ENCODE results near the gene ITGA2B. TPM values are rescaled to one million over a fixed set of nuclear protein-coding genes. Genes with fewer than 3 reads are reported as not detected.

Gene ITGA2B
- total and polyA plus RNA-seq, 2 experiments from 2014 or later: not detected

GRCh38 chr17:44381810-44382305 is 7.6 kb downstream of the ITGA2B start:
- Histone ChIP-seq H3K4me3 (no peak overlapping the region), H2AFZ (no peak overlapping the region), H3F3A (ENCODE audit: insufficient read depth) (no peaks in the 10 kb centered on the region), H3K27ac (no peak overlapping the region), H3K9me3 (ENCODE audit: low read depth) (no peaks in the 10 kb centered on the region), H3K27me3 (replicated peaks; ENCODE audit: insufficient read depth) (peaks cover 24% of the 10 kb centered on the region), H3K79me2 (ENCODE audit: insufficient read depth) (no peaks in the 10 kb centered on the region), H3K9me2 (ENCODE audit: insufficient read depth) (no peaks in the 10 kb centered on the region), H4K20me1 (ENCODE audit: insufficient read depth) (no peaks in the 10 kb centered on the region), H3K4me1 (ENCODE audit: insufficient read depth) (no peaks in the 10 kb centered on the region), H3K36me3 (ENCODE audit: low read depth) (no peaks in the 10 kb centered on the region), H3K4me2 (ENCODE audit: unreplicated experiment) (no peak overlapping the region), H3K9ac (no peak overlapping the region)
- no peak for DNase-seq
- 49 to 51% methylated on average over 4 of the region's 4 CpGs for WGBS, 2 experiments (ENCODE audit: low coverage in 1 of 2, low lambda C conversion rate in 2 of 2, missing lambda C conversion rate in 2 of 2)
- TF ChIP-seq EZH2 (IDR thresholded peaks at IDR 0.05; ENCODE audit: insufficient read depth, poor library complexity, severe bottlenecking) (no peak), EZH2phosphoT487 (IDR thresholded peaks at IDR 0.05; ENCODE audit: insufficient read depth, low read depth) (no peak)
- in situ Hi-C loops (cut with MboI): no loop called here

- Histone ChIP-seq H3F3A (ENCODE audit: insufficient read depth) (no peaks in the 10 kb centered on the region), H4K20me1 (ENCODE audit: insufficient read depth) (no peaks in the 10 kb centered on the region), H2AFZ (no peak overlapping the region), H3K79me2 (ENCODE audit: insufficient read depth) (no peaks in the 10 kb centered on the region), H3K9me3 (ENCODE audit: low read depth) (no peaks in the 10 kb centered on the region), H3K4me2 (ENCODE audit: unreplicated experiment) (no peak overlapping the region), H3K36me3 (ENCODE audit: low read depth) (no peaks in the 10 kb centered on the region), H3K4me3 (no peak overlapping the region), H3K9ac (no peak overlapping the region), H3K27me3 (replicated peaks; ENCODE audit: insufficient read depth) (peaks cover 16% of the 10 kb centered on the region), H3K4me1 (ENCODE audit: insufficient read depth) (no peaks in the 10 kb centered on the region), H3K27ac (no peak overlapping the region), H3K9me2 (ENCODE audit: insufficient read depth) (no peaks in the 10 kb centered on the region)
- in situ Hi-C loops (cut with MboI): no loop called here
- 45 to 50% methylated on average over 8 to 9 of the region's 9 CpGs for WGBS, 2 experiments (ENCODE audit: low coverage in 1 of 2, low lambda C conversion rate in 2 of 2, missing lambda C conversion rate in 2 of 2)
- TF ChIP-seq EZH2phosphoT487 (IDR thresholded peaks at IDR 0.05; ENCODE audit: insufficient read depth, low read depth) (no peak), EZH2 (IDR thresholded peaks at IDR 0.05; ENCODE audit: insufficient read depth, poor library complexity, severe bottlenecking) (no peak)
- DNase-seq: no peak
Observed at GRCh38 chr17:44380767-44381166, 8.7 kb downstream of the ITGA2B start.

- no peaks in the 10 kb centered on the region for H3F3A ChIP-seq (ENCODE audit: insufficient read depth)
- no peak for TF ChIP-seq EZH2 (IDR thresholded peaks at IDR 0.05; ENCODE audit: insufficient read depth, poor library complexity, severe bottlenecking)
Observed at GRCh38 chr17:44379887-44380286, 9.6 kb downstream of the ITGA2B start.

GRCh38 chr17:44378171-44378705 is 11.2 kb downstream of the ITGA2B start:
- H2AFZ ChIP-seq: no peak overlapping the region
- no peak for TF ChIP-seq EZH2 (IDR thresholded peaks at IDR 0.05; ENCODE audit: insufficient read depth, poor library complexity, severe bottlenecking)
- H3K36me3 ChIP-seq (ENCODE audit: low read depth): no peaks in the 10 kb centered on the region
- H4K20me1 ChIP-seq (ENCODE audit: insufficient read depth): no peaks in the 10 kb centered on the region
- no peak overlapping the region for H3K9ac ChIP-seq
- no peak overlapping the region for H3K27ac ChIP-seq
- no peaks in the 10 kb centered on the region for H3K4me1 ChIP-seq (ENCODE audit: insufficient read depth)
- no peak for DNase-seq
- no peaks in the 10 kb centered on the region for H3K9me2 ChIP-seq (ENCODE audit: insufficient read depth)
- H3F3A ChIP-seq (ENCODE audit: insufficient read depth): no peaks in the 10 kb centered on the region
- WGBS, 2 experiments (ENCODE audit: low coverage in 1 of 2, low lambda C conversion rate in 2 of 2, missing lambda C conversion rate in 2 of 2): 79 to 80% methylated on average over 14 of the region's 14 CpGs
- H3K27me3 ChIP-seq (replicated peaks; ENCODE audit: insufficient read depth): peaks cover under 1% of the 10 kb centered on the region
- H3K4me2 ChIP-seq (ENCODE audit: unreplicated experiment): no peak overlapping the region
- in situ Hi-C loops (cut with MboI): no loop called here
- H3K4me3 ChIP-seq: no peak overlapping the region
- no peaks in the 10 kb centered on the region for H3K79me2 ChIP-seq (ENCODE audit: insufficient read depth)
- no peaks in the 10 kb centered on the region for H3K9me3 ChIP-seq (ENCODE audit: low read depth)

More at GRCh38 chr17:44379887-44380286, 9.6 kb downstream of the ITGA2B start:
- Histone ChIP-seq H3K4me1 (ENCODE audit: insufficient read depth) (no peaks in the 10 kb centered on the region), H3K4me2 (ENCODE audit: unreplicated experiment) (no peak overlapping the region), H3K79me2 (ENCODE audit: insufficient read depth) (no peaks in the 10 kb centered on the region), H2AFZ (no peak overlapping the region), H3K9ac (no peak overlapping the region), H3K27me3 (replicated peaks; ENCODE audit: insufficient read depth) (peaks cover 9% of the 10 kb centered on the region), H3K36me3 (ENCODE audit: low read depth) (no peaks in the 10 kb centered on the region), H4K20me1 (ENCODE audit: insufficient read depth) (no peaks in the 10 kb centered on the region), H3K9me2 (ENCODE audit: insufficient read depth) (no peaks in the 10 kb centered on the region), H3K4me3 (no peak overlapping the region), H3K9me3 (ENCODE audit: low read depth) (no peaks in the 10 kb centered on the region), H3K27ac (no peak overlapping the region)
- in situ Hi-C loops (cut with MboI): no loop called here
- DNase-seq: no peak
- WGBS, 2 experiments (ENCODE audit: low coverage in 1 of 2, low lambda C conversion rate in 2 of 2, missing lambda C conversion rate in 2 of 2): 80% methylated on average over 10 of the region's 10 CpGs

GRCh38 chr17:44376779-44377178 is 12.7 kb downstream of the ITGA2B start:
- H3F3A ChIP-seq (ENCODE audit: insufficient read depth): no peaks in the 10 kb centered on the region
- no peaks in the 10 kb centered on the region for H4K20me1 ChIP-seq (ENCODE audit: insufficient read depth)
- H3K27ac ChIP-seq: no peak overlapping the region
- no peaks in the 10 kb centered on the region for H3K9me3 ChIP-seq (ENCODE audit: low read depth)
- no peak overlapping the region for H3K4me2 ChIP-seq (ENCODE audit: unreplicated experiment)
- no peaks in the 10 kb centered on the region for H3K4me1 ChIP-seq (ENCODE audit: insufficient read depth)
- no peak overlapping the region for H3K4me3 ChIP-seq
- H2AFZ ChIP-seq: no peak overlapping the region
- H3K36me3 ChIP-seq (ENCODE audit: low read depth): no peaks in the 10 kb centered on the region
- TF ChIP-seq EZH2 (IDR thresholded peaks at IDR 0.05; ENCODE audit: insufficient read depth, poor library complexity, severe bottlenecking) (no peak), EZH2phosphoT487 (IDR thresholded peaks at IDR 0.05; ENCODE audit: insufficient read depth, low read depth) (no peak)
- no peak overlapping the region for H3K9ac ChIP-seq
- no peaks in the 10 kb centered on the region for H3K79me2 ChIP-seq (ENCODE audit: insufficient read depth)
- WGBS, 2 experiments (ENCODE audit: low coverage in 1 of 2, low lambda C conversion rate in 2 of 2, missing lambda C conversion rate in 2 of 2): 73 to 82% methylated on average over 11 to 12 of the region's 12 CpGs
- no peaks in the 10 kb centered on the region for H3K9me2 ChIP-seq (ENCODE audit: insufficient read depth)
- in situ Hi-C loops (cut with MboI): no loop called here
- peaks cover 2% of the 10 kb centered on the region; the same call in 1 of the 2 replicates for H3K27me3 ChIP-seq (replicated peaks; ENCODE audit: insufficient read depth)
- DNase-seq: no peak

Measured in GM23248 (cell line).